HG03139 (cell line): Measurements from ENCODE around the gene ZNF692.
"Not testable (repeated sequence)": the region's sequence is repeated elsewhere in the genome, so short reads cannot be mapped to it uniquely, and the experiment has no call there.

ENCODE experiments used
- ATAC-seq: cut with Tn5 transposase; IDR thresholded peaks from one replicate; pipeline ENCODE4 v1.9.1; 2021; ENCODE audit not compliant: unreplicated experiment

Gene ZNF692

GRCh38 chr1:248858891-248859889, at the start of gene ZNF692:
TSS of gene ZNF692 (minus strand) at chr1:248859085. CDS start at chr1:248858309, 776 bp downstream.
- ATAC-seq = peak; percentile 79

GRCh38 chr1:248906753-248907661, 48.1 kb upstream of the ZNF692 start:
- peak; percentile 10 for ATAC-seq

GRCh38 chr1:248906009-248906752, 47.3 kb upstream of the ZNF692 start, which contains the start of gene PGBD2:
TSS of gene PGBD2 (plus strand) at chr1:248906235. CDS start at chr1:248913863, 7,628 bp downstream.
- peak; percentile 91 for ATAC-seq

- no peak for ATAC-seq
Measured at GRCh38 chr1:248905662-248906008, 46.8 kb upstream of the ZNF692 start.

GRCh38 chr1:248904437-248905216, 45.7 kb upstream of the ZNF692 start:
- ATAC-seq = no peak

- ATAC-seq = no peak
Measured at GRCh38 chr1:248901578-248901977, 42.7 kb upstream of the ZNF692 start.

- ATAC-seq = no peak
Measured at GRCh38 chr1:248900637-248901036, 41.8 kb upstream of the ZNF692 start.

- ATAC-seq = no peak
Measured at GRCh38 chr1:248897412-248898337, 38.8 kb upstream of the ZNF692 start.

- no peak for ATAC-seq
Measured at GRCh38 chr1:248894837-248895236, 36.0 kb upstream of the ZNF692 start.

- no peak for ATAC-seq
Measured at GRCh38 chr1:248892590-248892989, 33.7 kb upstream of the ZNF692 start.

GRCh38 chr1:248891758-248892157, 32.9 kb upstream of the ZNF692 start:
- ATAC-seq = no peak

GRCh38 chr1:248890549-248891498, 31.9 kb upstream of the ZNF692 start:
- ATAC-seq = no peak

GRCh38 chr1:248889914-248890243, 31.0 kb upstream of the ZNF692 start:
- not testable (repeated sequence) for ATAC-seq

GRCh38 chr1:248886237-248886895, 27.5 kb upstream of the ZNF692 start:
- no peak for ATAC-seq

- ATAC-seq = no peak
Measured at GRCh38 chr1:248885646-248886045, 26.8 kb upstream of the ZNF692 start.

GRCh38 chr1:248884632-248885295, 25.9 kb upstream of the ZNF692 start:
- no peak for ATAC-seq

GRCh38 chr1:248882427-248882826, 23.5 kb upstream of the ZNF692 start:
- ATAC-seq = not testable (repeated sequence)
